HCT116 (cell line): ENCODE data around the gene DHRS13.
"Not testable (repeated sequence)": the region's sequence is repeated elsewhere in the genome, so short reads cannot be mapped to it uniquely, and the experiment has no call there.

ENCODE experiments used
- CEBPB ChIP-seq: IDR thresholded peaks from 2 replicates; pipeline ENCODE4 v1.6.1; 2012; ENCODE audit warnings: low read depth
- CTCF ChIP-seq, 3 experiments: fragments of 200-600 bp in 1 of 3; sonication (generic) in 1 of 3; IDR thresholded peaks in 2 of 3; conservative IDR thresholded peaks in 1 of 3; 2 replicates each; pipeline ENCODE4 v1.5.1; 2012 to 2017; ENCODE audit warnings: low read depth in 2 of 3, low read length in 2 of 3, antibody characterized with exemption in 1 of 3, borderline replicate concordance in 1 of 3, control low read depth in 1 of 3, mild to moderate bottlenecking in 1 of 3, mixed read lengths in 1 of 3, mixed run types in 1 of 3, moderate library complexity in 1 of 3; ENCODE audit not compliant: insufficient read depth in 1 of 3
- EZH2 ChIP-seq: fragments of 200-600 bp; sonication (generic); IDR thresholded peaks from 2 replicates; pipeline ENCODE4 v1.6.1; 2017; ENCODE audit warnings: antibody characterized with exemption, mixed run types
- MAX ChIP-seq: IDR thresholded peaks from 2 replicates; pipeline ENCODE4 v1.6.1; 2012
- POLR2A ChIP-seq: IDR thresholded peaks from 2 replicates; pipeline ENCODE4 v1.7.0; 2011; ENCODE audit warnings: borderline replicate concordance; ENCODE audit not compliant: insufficient read depth, insufficient read length; ENCODE audit errors: extremely low read depth
- POLR2AphosphoS5 ChIP-seq: IDR thresholded peaks from 2 replicates; pipeline ENCODE4 v1.6.1; 2011; ENCODE audit warnings: mild to moderate bottlenecking, low read depth, low read length, moderate library complexity
- REST ChIP-seq: IDR thresholded peaks from 2 replicates; pipeline ENCODE4 v1.6.1; 2012; ENCODE audit warnings: low read depth
- SIN3A ChIP-seq: IDR thresholded peaks from 2 replicates; pipeline ENCODE4 v1.6.1; 2012; ENCODE audit warnings: low read depth
- SP1 ChIP-seq: IDR thresholded peaks from 2 replicates; pipeline ENCODE4 v1.6.1; 2012; ENCODE audit warnings: low read depth
- SRF ChIP-seq: IDR thresholded peaks from 2 replicates; pipeline ENCODE4 v1.6.1; 2012; ENCODE audit warnings: low read depth
- ZNF274 ChIP-seq: fragments of 200-500 bp; sonication (Bioruptor generic); IDR thresholded peaks from 2 replicates; pipeline ENCODE4 v1.6.1; 2014; ENCODE audit warnings: mild to moderate bottlenecking, low read depth, low read length, inconsistent platforms

GRCh38 chr17:28893248-28894183, 9.4 kb downstream of the DHRS13 start:
- not testable (repeated sequence) for TF ChIP-seq CTCF (IDR thresholded peaks at IDR 0.05 in 2 of 3, conservative IDR thresholded peaks at IDR 0.05 in 1 of 3; ENCODE audit: borderline replicate concordance in 1 of 3, insufficient read depth in 1 of 3, low read depth in 2 of 3, low read length in 2 of 3); POLR2A; POLR2AphosphoS5; SRF; CEBPB; EZH2; MAX; REST; ZNF274; SIN3A; SP1
